Stimulated activated CD4-positive, alpha-beta T cell treated with anti-CD3 and anti-CD28 coated beads, Interleukin-4, amount 100 ng/mL, for 1 hour (primary cell): ENCODE measurements around the gene ADTRP.

Experiments used
- DNase-seq: peaks from one replicate; pipeline ENCODE4 v3.0.0-alpha.2; 2020

ADTRP gene

GRCh38 chr6:11772109-11772825, 6.3 kb downstream of the ADTRP start:
- DNase-seq, result no peak

GRCh38 chr6:11771473-11772048, 7.0 kb downstream of the ADTRP start:
- DNase-seq, result no peak

GRCh38 chr6:11770546-11771466, 7.8 kb downstream of the ADTRP start:
- DNase-seq, result no peak

GRCh38 chr6:11769811-11770545, 8.6 kb downstream of the ADTRP start:
- DNase-seq, result no peak

GRCh38 chr6:11769244-11769643, 9.4 kb downstream of the ADTRP start:
- no peak for DNase-seq

- no peak for DNase-seq
Measured at GRCh38 chr6:11767978-11768756, 10.4 kb downstream of the ADTRP start.

GRCh38 chr6:11767458-11767857, 11.1 kb downstream of the ADTRP start:
- DNase-seq, result no peak

- no peak for DNase-seq
Measured at GRCh38 chr6:11766589-11767450, 11.8 kb downstream of the ADTRP start.

- no peak for DNase-seq
Measured at GRCh38 chr6:11766043-11766442, 12.6 kb downstream of the ADTRP start.

- no peak for DNase-seq
Measured at GRCh38 chr6:11764250-11764604, 14.4 kb downstream of the ADTRP start.

GRCh38 chr6:11763460-11764249, 14.9 kb downstream of the ADTRP start:
- DNase-seq, result no peak

- DNase-seq, result no peak
Measured at GRCh38 chr6:11762794-11763459, 15.7 kb downstream of the ADTRP start.

- no peak for DNase-seq
Measured at GRCh38 chr6:11761744-11762620, 16.6 kb downstream of the ADTRP start.

- DNase-seq, result no peak
Measured at GRCh38 chr6:11760015-11760473, 18.6 kb downstream of the ADTRP start.

GRCh38 chr6:11758878-11759277, 19.7 kb downstream of the ADTRP start:
- DNase-seq, result no peak

- no peak for DNase-seq
Measured at GRCh38 chr6:11756726-11757125, 21.9 kb downstream of the ADTRP start.

- no peak for DNase-seq
Measured at GRCh38 chr6:11756292-11756691, 22.3 kb downstream of the ADTRP start.

GRCh38 chr6:11755725-11756124, 22.9 kb downstream of the ADTRP start:
- no peak for DNase-seq
